ENCODE measurements around the gene THSD4.

Gene THSD4

GRCh38 chr15:71139241-71139640 lies 24.0 kb downstream of the THSD4 start:
- Histone ChIP-seq H3K4me3 (ENCODE audit: low read length, poor library complexity, severe bottlenecking) (no peak overlapping the region), H3K9ac (ENCODE audit: low read depth, low read length, poor library complexity, severe bottlenecking) (no peak overlapping the region), H3K4me2 (ENCODE audit: low read depth, low read length, poor library complexity, severe bottlenecking) (no peak overlapping the region), H3F3A (ENCODE audit: low read depth) (no peaks in the 10 kb centered on the region), H3K27me3 (ENCODE audit: insufficient read depth, low read length, poor library complexity, severe bottlenecking) (no peaks in the 10 kb centered on the region), H2AFZ (ENCODE audit: low read length) (no peak overlapping the region), H3K4me1 (ENCODE audit: insufficient read depth, low read length, poor library complexity, severe bottlenecking) (no peaks in the 10 kb centered on the region), H4K20me1 (ENCODE audit: insufficient read depth, low read length, poor library complexity, severe bottlenecking) (no peaks in the 10 kb centered on the region), H3K79me2 (ENCODE audit: insufficient read depth, low read length) (no peaks in the 10 kb centered on the region), H3K9me3 (ENCODE audit: insufficient read depth, low read depth, low read length) (no peaks in the 10 kb centered on the region), H3K36me3 (ENCODE audit: insufficient read depth, low read length) (no peaks in the 10 kb centered on the region), H3K9me2 (replicated peaks; ENCODE audit: low read depth, low read length) (no peaks in the 10 kb centered on the region)
- TF ChIP-seq CTCF (conservative IDR thresholded peaks at IDR 0.05; ENCODE audit: low read length) (no peak), EZH2phosphoT487 (IDR thresholded peaks at IDR 0.05; ENCODE audit: borderline replicate concordance) (no peak)

- no peaks in the 10 kb centered on the region for H3K36me3 ChIP-seq (ENCODE audit: insufficient read depth, low read length)
- no peak overlapping the region for H3K9ac ChIP-seq (ENCODE audit: low read depth, low read length, poor library complexity, severe bottlenecking)
- no peak overlapping the region for H3K4me3 ChIP-seq (ENCODE audit: low read length, poor library complexity, severe bottlenecking)
- H3K79me2 ChIP-seq (ENCODE audit: insufficient read depth, low read length) = no peaks in the 10 kb centered on the region
- no peak overlapping the region for H2AFZ ChIP-seq (ENCODE audit: low read length)
- no peaks in the 10 kb centered on the region for H3K4me1 ChIP-seq (ENCODE audit: insufficient read depth, low read length, poor library complexity, severe bottlenecking)
- H4K20me1 ChIP-seq (ENCODE audit: insufficient read depth, low read length, poor library complexity, severe bottlenecking) = no peaks in the 10 kb centered on the region
- no peak for TF ChIP-seq EZH2phosphoT487 (IDR thresholded peaks at IDR 0.05; ENCODE audit: borderline replicate concordance)
- TF ChIP-seq CTCF (conservative IDR thresholded peaks at IDR 0.05; ENCODE audit: low read length) = no peak
- no peaks in the 10 kb centered on the region for H3K9me2 ChIP-seq (replicated peaks; ENCODE audit: low read depth, low read length)
- no peaks in the 10 kb centered on the region for H3K9me3 ChIP-seq (ENCODE audit: insufficient read depth, low read depth, low read length)
- no peak overlapping the region for H3K4me2 ChIP-seq (ENCODE audit: low read depth, low read length, poor library complexity, severe bottlenecking)
- H3F3A ChIP-seq (ENCODE audit: low read depth) = no peaks in the 10 kb centered on the region
- H3K27me3 ChIP-seq (ENCODE audit: insufficient read depth, low read length, poor library complexity, severe bottlenecking) = no peaks in the 10 kb centered on the region
These were observed 26.3 kb downstream of the THSD4 start for GRCh38 chr15:71141572-71141971.

GRCh38 chr15:71142780-71143179 lies 27.5 kb downstream of the THSD4 start:
- Histone ChIP-seq H3F3A (ENCODE audit: low read depth) (no peaks in the 10 kb centered on the region), H3K9me2 (replicated peaks; ENCODE audit: low read depth, low read length) (no peaks in the 10 kb centered on the region), H3K4me2 (ENCODE audit: low read depth, low read length, poor library complexity, severe bottlenecking) (no peak overlapping the region), H3K4me1 (ENCODE audit: insufficient read depth, low read length, poor library complexity, severe bottlenecking) (no peaks in the 10 kb centered on the region), H3K79me2 (ENCODE audit: insufficient read depth, low read length) (no peaks in the 10 kb centered on the region), H3K9ac (ENCODE audit: low read depth, low read length, poor library complexity, severe bottlenecking) (no peak overlapping the region), H2AFZ (ENCODE audit: low read length) (no peak overlapping the region), H3K27me3 (ENCODE audit: insufficient read depth, low read length, poor library complexity, severe bottlenecking) (no peaks in the 10 kb centered on the region), H3K36me3 (ENCODE audit: insufficient read depth, low read length) (no peaks in the 10 kb centered on the region), H4K20me1 (ENCODE audit: insufficient read depth, low read length, poor library complexity, severe bottlenecking) (no peaks in the 10 kb centered on the region), H3K4me3 (ENCODE audit: low read length, poor library complexity, severe bottlenecking) (no peak overlapping the region), H3K9me3 (ENCODE audit: insufficient read depth, low read depth, low read length) (no peaks in the 10 kb centered on the region)
- TF ChIP-seq CTCF (conservative IDR thresholded peaks at IDR 0.05; ENCODE audit: low read length) (no peak), EZH2phosphoT487 (IDR thresholded peaks at IDR 0.05; ENCODE audit: borderline replicate concordance) (no peak)

Data from Loucy (cell line).